SHP77 (cell line): ENCODE data around the gene KLHDC4.
A peak's percentile ranks its signal among the peaks of the same experiment; 100 is the strongest.
"Not testable (repeated sequence)": the region's sequence is repeated elsewhere in the genome, so short reads cannot be mapped to it uniquely, and the experiment has no call there.

ENCODE experiments used
- DNase-seq, 2 experiments: peaks; one replicate each; lab custom pipeline; 2025; lab: John Stamatoyannopoulos, UW

Gene KLHDC4

GRCh38 chr16:87742781-87743490 lies 22.9 kb downstream of the KLHDC4 start:
- DNase-seq: no peak

- DNase-seq: no peak
These were observed 23.9 kb downstream of the KLHDC4 start for GRCh38 chr16:87741700-87742415.

- DNase-seq: no peak
These were observed 24.8 kb downstream of the KLHDC4 start for GRCh38 chr16:87740909-87741424.

- no peak for DNase-seq
These were observed 25.3 kb downstream of the KLHDC4 start for GRCh38 chr16:87740441-87740840.

GRCh38 chr16:87739801-87740200 lies 26.0 kb downstream of the KLHDC4 start:
- DNase-seq: no peak

- peak in 1 of 2 experiments; percentile 68 for DNase-seq
These were observed 29.8 kb downstream of the KLHDC4 start for GRCh38 chr16:87736008-87736382.

GRCh38 chr16:87735270-87736007 lies 30.3 kb downstream of the KLHDC4 start:
- DNase-seq: peak; percentile 75 to 88

GRCh38 chr16:87734644-87735043 lies 31.1 kb downstream of the KLHDC4 start:
- DNase-seq: no peak

GRCh38 chr16:87733190-87733589 lies 32.6 kb downstream of the KLHDC4 start:
- DNase-seq: no peak

- no peak for DNase-seq
These were observed 34.2 kb downstream of the KLHDC4 start for GRCh38 chr16:87731607-87732006.

- DNase-seq: no peak
These were observed 36.4 kb downstream of the KLHDC4 start for GRCh38 chr16:87729266-87729954.

- no peak for DNase-seq
These were observed 37.8 kb downstream of the KLHDC4 start for GRCh38 chr16:87728026-87728425.

GRCh38 chr16:87727346-87727745 lies 38.4 kb downstream of the KLHDC4 start:
- no peak for DNase-seq

GRCh38 chr16:87726577-87726976 lies 39.2 kb downstream of the KLHDC4 start:
- not testable (repeated sequence) for DNase-seq

GRCh38 chr16:87725596-87726235 lies 40.1 kb downstream of the KLHDC4 start:
- peak; percentile 48 to 61 for DNase-seq

- peak; percentile 77 to 80 for DNase-seq
These were observed 41.1 kb downstream of the KLHDC4 start for GRCh38 chr16:87724490-87725291.

GRCh38 chr16:87723226-87723623 lies 42.6 kb downstream of the KLHDC4 start:
- peak; percentile 99 for DNase-seq

GRCh38 chr16:87722590-87723225 lies 43.1 kb downstream of the KLHDC4 start:
- no peak for DNase-seq

GRCh38 chr16:87721622-87722585 lies 43.9 kb downstream of the KLHDC4 start:
- DNase-seq: peak; percentile 25 to 33
